Panc1 (cell line): Measurements from ENCODE around the gene KLF15.

Experiments used
- POLR2AphosphoS5 ChIP-seq: IDR thresholded peaks from 2 replicates; pipeline ENCODE4 v1.6.1; 2012; ENCODE audit warnings: mild to moderate bottlenecking, low read depth, low read length, moderate library complexity
- SIN3A ChIP-seq: IDR thresholded peaks from 2 replicates; pipeline ENCODE4 v1.6.1; 2012; ENCODE audit warnings: low read depth, mild to moderate bottlenecking, low read length, moderate library complexity, borderline replicate concordance; ENCODE audit not compliant: insufficient read depth
- TCF7L2 ChIP-seq: IDR thresholded peaks from 2 replicates; pipeline ENCODE4 v1.6.1; 2011; ENCODE audit warnings: mild to moderate bottlenecking, low read depth, low read length, inconsistent platforms
- TF ChIP-seq, protein P1 (sequence below): fragments of 450-650 bp; IDR thresholded peaks from 2 replicates; pipeline ENCODE4 v1.5.1; 2017; ENCODE audit warnings: mild to moderate bottlenecking
- TF ChIP-seq, protein P2 (sequence below), 2 experiments: IDR thresholded peaks; 2 replicates each; pipeline ENCODE4 v1.6.1; 2011 to 2012; ENCODE audit warnings: low read depth in 2 of 2, control low read depth in 1 of 2, low read length in 1 of 2, mild to moderate bottlenecking in 1 of 2, moderate library complexity in 1 of 2; ENCODE audit not compliant: insufficient read depth in 1 of 2

- TF ChIP-seq, protein P1, sequence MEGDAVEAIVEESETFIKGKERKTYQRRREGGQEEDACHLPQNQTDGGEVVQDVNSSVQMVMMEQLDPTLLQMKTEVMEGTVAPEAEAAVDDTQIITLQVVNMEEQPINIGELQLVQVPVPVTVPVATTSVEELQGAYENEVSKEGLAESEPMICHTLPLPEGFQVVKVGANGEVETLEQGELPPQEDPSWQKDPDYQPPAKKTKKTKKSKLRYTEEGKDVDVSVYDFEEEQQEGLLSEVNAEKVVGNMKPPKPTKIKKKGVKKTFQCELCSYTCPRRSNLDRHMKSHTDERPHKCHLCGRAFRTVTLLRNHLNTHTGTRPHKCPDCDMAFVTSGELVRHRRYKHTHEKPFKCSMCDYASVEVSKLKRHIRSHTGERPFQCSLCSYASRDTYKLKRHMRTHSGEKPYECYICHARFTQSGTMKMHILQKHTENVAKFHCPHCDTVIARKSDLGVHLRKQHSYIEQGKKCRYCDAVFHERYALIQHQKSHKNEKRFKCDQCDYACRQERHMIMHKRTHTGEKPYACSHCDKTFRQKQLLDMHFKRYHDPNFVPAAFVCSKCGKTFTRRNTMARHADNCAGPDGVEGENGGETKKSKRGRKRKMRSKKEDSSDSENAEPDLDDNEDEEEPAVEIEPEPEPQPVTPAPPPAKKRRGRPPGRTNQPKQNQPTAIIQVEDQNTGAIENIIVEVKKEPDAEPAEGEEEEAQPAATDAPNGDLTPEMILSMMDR: no peak
- no peak for TF ChIP-seq POLR2AphosphoS5
- no peak for TF ChIP-seq TCF7L2
- TF ChIP-seq, protein P2, sequence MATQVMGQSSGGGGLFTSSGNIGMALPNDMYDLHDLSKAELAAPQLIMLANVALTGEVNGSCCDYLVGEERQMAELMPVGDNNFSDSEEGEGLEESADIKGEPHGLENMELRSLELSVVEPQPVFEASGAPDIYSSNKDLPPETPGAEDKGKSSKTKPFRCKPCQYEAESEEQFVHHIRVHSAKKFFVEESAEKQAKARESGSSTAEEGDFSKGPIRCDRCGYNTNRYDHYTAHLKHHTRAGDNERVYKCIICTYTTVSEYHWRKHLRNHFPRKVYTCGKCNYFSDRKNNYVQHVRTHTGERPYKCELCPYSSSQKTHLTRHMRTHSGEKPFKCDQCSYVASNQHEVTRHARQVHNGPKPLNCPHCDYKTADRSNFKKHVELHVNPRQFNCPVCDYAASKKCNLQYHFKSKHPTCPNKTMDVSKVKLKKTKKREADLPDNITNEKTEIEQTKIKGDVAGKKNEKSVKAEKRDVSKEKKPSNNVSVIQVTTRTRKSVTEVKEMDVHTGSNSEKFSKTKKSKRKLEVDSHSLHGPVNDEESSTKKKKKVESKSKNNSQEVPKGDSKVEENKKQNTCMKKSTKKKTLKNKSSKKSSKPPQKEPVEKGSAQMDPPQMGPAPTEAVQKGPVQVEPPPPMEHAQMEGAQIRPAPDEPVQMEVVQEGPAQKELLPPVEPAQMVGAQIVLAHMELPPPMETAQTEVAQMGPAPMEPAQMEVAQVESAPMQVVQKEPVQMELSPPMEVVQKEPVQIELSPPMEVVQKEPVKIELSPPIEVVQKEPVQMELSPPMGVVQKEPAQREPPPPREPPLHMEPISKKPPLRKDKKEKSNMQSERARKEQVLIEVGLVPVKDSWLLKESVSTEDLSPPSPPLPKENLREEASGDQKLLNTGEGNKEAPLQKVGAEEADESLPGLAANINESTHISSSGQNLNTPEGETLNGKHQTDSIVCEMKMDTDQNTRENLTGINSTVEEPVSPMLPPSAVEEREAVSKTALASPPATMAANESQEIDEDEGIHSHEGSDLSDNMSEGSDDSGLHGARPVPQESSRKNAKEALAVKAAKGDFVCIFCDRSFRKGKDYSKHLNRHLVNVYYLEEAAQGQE (IDR thresholded peaks at IDR 0.05; ENCODE audit: insufficient read depth in 1 of 2, low read depth in 2 of 2, low read length in 1 of 2): no peak
- TF ChIP-seq SIN3A: no peak
Measured at GRCh38 chr3:126346466-126346865, 10.7 kb downstream of the KLF15 start.
